Tibial nerve (tissue), 4 donors: Measurements from ENCODE around the gene RNU5B-1.

Experiments
- CTCF ChIP-seq, 5 experiments: fragments of 200-600 bp in 3 of 5; fragments of 450-650 bp in 2 of 5; sonication (generic) in 3 of 5; IDR thresholded peaks; one replicate each; pipeline ENCODE4 v1.5.1; 2016 to 2019; ENCODE audit warnings: antibody characterized with exemption in 5 of 5, mild to moderate bottlenecking in 3 of 5, moderate library complexity in 2 of 5
- EP300 ChIP-seq, 2 donors: sonication (generic); formaldehyde crosslinking; IDR thresholded peaks; one replicate each; pipeline ENCODE4 v1.6.1; 2017; ENCODE audit warnings: antibody characterized with exemption in 2 of 2, mild to moderate bottlenecking in 1 of 2
- POLR2A ChIP-seq, 2 donors: fragments of 450-650 bp; IDR thresholded peaks; one replicate each; pipeline ENCODE4 v1.6.1; 2017; ENCODE audit warnings: antibody characterized with exemption in 2 of 2, mild to moderate bottlenecking in 2 of 2, moderate library complexity in 2 of 2

- TF ChIP-seq CTCF (IDR thresholded peaks at IDR 0.05) (no peak), EP300 (IDR thresholded peaks at IDR 0.05) (no peak), POLR2A (IDR thresholded peaks at IDR 0.05) (no peak)
These were observed 2.1 kb downstream of the RNU5B-1 start for GRCh38 chr15:65306551-65306950.
